NCI-H2196 treated with DMSO at 0.1 percent for 48 hours (cell line): ENCODE measurements around the gene EN2.
"Not testable (repeated sequence)": the region's sequence is repeated elsewhere in the genome, so short reads cannot be mapped to it uniquely, and the experiment has no call there.

Experiments
- DNase-seq: peaks from one replicate; lab custom pipeline; 2025; ENCODE audit not compliant: unreplicated experiment; lab: John Stamatoyannopoulos, UW

Gene EN2

DNA sequence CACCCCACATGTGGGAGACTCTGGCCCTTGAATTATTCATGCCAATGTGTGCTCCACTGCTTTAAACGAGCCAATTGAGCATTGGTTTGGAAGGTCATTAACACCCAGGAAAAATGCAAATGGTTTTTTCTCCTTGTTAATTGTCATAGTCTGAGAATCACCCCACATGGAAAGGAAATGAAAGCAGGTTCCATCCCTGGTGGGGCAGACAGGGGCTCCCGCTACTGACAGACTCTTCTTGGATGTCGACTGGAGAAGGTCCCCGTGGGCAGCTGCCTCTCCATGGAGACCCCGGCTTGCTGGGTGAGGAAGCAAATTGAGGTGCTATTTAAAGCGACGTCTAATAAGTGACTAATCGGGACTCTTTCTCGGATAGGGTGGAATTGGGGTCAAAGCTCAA, 32.0 kb upstream of the EN2 start:
- no peak for DNase-seq

DNA sequence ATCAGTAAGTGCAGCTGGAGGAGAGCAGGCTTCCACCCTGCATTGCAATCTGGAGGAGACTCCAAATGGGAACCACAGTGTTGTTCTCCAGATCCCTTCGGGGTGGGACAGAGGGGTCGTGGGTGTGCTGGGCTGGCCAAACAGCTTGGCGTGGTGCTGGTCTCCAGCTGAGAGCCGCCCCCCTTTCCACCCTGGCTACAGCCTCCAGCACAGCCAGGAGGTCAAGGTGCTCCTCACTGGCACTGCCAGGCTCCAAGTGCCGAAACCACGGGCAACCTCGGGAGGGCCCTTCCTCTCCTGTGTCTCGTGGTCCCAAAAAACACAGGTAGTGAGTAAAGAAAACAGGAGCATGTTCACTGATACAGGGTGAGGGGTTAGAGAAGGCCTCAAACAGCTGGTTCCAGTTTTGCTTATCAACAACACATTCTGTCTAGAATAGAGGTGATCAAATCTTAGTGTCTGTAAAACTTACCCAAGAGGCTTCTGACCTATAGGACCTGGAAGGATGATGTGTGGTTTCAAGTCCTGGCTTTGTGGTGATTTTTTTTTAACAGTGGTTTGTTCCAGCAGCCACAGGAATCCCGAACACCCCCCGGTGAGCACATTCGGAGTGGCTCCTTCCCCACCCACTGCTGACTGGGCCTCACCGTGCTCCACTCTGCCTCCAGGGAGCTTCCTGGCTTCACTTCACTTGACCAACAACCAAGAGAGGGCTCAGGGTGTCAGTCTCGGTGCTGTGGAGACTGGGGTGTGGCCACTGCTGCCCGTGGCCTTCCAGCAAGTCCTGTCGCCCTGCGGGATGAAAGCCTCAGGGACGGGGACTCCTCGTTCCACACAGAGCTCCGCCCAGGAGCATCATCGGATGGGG, 31.2 kb upstream of the EN2 start:
- no peak for DNase-seq

DNA sequence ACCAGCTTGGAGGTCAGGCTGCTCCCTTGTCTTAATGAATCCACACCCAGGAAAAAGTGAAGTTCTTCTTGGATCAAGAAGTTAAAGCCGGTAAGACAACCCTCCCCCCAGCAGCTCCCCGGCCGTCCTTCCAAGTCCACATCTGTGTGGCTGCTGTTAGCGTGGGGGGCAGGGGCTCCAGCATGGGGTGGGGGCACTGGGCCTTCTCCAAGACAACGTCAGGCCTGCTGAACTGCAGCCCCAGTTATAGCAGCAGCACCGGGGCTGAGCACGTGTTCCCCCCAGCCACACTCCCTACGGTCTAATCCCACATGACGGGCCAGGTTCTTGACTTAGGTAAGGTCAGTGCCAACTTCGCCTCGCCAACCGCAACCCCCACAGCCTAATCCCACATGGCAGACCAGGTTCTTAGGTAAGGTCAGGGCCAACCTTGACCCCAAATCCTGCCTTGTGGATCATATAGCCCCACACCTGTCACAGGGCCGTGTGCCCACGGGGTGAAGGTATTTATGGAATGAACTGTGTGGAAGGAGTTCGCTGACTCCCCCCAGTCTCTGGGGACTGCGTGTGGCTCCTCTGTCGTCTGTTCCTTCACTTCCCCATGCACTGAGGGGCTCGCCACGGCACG, 30.4 kb upstream of the EN2 start:
- no peak for DNase-seq

DNA sequence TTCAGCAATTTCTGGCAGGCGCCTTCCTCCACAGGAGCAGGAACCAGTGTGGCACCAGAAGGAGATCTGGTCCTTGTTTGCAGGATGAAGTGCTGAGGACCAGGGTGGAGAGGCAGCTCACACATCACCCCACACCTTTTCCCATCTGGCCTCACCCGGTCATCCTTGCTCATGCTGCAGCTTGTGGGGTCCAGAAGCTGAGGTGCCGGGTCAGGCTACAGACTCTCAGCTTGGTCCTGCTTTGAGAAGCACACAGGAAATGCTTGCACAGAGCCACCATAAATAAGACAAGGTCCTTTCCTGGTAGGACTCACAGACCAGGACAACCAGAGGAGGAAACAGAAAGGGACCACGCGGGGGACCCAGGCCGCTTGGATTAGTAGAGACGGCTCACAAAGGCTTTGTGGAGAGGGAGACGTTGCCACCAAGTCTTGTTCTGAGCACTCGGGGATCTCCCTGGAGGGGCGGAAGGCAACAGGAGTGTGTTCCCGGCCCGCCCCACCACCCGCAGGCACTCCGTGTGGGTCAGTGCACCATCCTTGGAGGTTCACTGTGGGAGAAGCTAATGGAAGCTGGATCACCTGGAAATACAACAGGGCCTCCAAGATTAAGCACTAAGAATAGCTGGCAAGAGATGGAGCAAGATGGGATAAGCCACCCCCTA, 29.6 kb upstream of the EN2 start:
- no peak for DNase-seq

DNA sequence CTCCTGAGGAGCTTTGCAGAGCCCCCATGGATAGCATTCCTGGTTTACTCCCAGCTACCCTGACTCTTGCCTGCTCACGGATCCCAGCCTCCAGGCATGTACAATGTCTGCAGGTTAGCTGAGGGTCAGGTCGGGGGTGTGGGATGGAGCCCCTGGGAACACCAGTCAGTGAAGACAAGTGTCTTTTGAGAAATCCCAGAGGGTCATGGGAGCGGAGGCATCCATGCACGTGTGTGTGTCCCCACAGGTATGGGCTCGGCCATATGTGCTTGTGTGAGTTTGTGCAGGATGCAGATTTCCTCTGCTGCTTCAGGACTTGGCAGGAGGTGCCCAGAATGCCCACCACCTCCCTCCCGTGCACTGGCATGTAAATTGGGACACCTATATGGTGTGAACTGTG, 28.3 kb upstream of the EN2 start:
- DNase-seq, result no peak

DNA sequence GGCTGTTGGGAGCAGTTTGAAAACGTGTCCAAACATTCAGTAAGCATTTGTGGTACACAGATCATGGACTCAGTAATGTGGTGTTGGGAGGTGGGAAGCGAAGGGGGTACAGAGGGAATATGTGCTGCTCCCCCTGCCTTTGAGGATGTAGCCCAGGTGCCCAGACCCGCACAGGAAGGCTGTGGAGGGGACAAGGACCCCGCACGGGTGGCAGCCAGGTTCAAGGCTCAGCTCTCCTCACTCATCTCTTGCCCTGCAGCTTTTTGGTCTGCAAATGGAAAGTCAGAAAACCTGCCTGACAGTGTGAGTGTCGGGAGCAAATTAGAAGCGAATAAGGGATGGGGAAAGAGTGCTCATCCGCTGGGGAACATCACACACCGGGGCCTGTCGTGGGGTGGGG, 27.3 kb upstream of the EN2 start:
- DNase-seq, result no peak

DNA sequence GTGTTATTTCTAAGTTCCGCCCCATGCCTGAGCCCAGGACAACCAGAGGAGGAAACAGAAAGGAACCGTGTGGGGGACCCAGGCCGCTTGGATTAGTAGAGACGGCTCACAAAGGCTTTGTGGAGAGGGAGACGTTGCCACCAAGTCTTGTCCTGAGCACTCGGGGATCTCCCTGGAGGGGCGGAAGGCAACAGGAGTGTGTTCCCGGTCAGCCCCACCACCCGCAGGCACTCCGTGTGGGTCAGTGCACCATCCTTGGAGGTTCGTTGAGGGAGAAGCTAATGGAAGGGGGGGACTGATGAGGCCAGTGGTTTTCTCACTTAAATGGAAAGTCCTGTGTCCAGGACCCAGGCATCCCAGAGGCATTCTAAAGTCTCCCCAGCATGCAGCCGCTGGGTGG, 26.7 kb upstream of the EN2 start:
- no peak for DNase-seq

DNA sequence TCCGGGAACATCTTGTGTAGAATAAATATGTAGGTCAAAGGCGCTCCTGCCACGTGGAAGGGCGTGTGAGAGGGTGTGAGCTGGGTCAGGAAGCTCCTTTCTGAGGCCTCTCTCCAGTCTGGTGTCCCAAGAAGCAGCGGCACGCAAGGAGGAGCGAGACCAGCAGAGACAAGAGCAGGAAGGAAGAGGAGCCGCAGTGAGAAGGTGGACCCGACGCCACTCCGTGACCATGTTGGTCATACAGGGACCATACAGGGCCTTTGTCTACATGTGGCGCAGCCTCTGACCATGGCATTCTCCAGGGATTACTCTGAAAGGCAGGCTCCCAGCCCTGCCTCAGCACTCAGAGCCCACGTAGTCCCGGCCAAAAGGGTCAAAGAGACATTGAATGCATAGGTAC, 26.2 kb upstream of the EN2 start:
- DNase-seq, result no peak

DNA sequence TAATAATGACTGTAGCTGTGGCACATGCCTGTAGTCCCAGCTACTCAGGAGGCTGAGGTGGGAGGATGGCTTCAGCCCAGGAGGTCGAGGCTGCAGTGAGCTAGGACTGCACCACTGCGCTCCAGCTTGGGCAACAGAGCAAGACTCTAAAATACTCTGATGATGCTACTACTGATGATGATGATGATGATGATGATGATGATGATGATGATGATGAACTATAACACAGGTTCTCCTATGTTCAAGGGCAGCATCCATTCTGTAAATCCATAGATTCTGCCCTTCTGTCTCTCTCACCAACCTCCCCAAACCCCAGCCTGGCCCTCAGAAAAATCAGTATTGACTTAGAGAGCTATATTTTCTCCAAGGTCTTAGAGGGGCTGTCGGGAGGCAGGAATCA, 22.8 kb upstream of the EN2 start:
- DNase-seq, result no peak

DNA sequence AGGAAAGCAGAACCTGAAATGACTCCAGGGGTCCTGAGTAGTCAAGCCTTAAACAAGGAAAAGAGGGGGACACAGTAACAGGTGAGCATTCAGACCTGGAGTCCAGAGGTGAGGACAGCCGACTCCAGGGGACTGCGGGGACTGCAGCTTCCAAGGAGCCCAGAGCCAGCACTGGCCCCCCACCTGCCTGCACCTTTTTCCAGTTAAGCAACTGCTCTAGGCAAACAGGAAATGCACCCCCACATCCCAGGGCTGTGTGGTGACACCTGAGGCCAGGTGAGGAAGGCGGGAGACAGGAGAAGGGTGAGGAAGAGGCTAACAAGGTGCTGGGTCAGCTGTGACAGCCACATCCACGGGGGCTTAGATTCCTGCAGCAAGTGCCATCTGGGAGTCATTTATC, 20.1 kb upstream of the EN2 start:
- DNase-seq, result no peak

DNA sequence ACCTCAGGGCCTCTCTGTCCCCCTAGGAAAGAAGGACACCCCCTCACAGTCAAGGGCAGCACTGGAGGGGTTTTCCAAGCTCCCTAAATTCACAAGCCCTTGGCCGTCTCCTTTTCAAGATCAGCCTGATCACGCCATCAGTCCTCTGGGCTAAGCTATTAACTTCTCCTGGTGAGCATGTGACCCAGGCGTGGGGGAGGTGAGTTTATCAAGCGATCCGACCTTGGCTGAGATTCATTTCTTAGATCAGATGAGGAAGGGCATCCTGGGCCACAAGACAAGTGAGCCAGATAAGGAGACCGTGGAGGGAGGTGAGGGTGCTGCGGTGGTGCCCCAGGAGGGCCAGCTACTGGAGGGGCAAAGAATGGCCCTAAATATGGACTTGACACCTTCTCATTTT, 19.2 kb upstream of the EN2 start:
- DNase-seq, result no peak

DNA sequence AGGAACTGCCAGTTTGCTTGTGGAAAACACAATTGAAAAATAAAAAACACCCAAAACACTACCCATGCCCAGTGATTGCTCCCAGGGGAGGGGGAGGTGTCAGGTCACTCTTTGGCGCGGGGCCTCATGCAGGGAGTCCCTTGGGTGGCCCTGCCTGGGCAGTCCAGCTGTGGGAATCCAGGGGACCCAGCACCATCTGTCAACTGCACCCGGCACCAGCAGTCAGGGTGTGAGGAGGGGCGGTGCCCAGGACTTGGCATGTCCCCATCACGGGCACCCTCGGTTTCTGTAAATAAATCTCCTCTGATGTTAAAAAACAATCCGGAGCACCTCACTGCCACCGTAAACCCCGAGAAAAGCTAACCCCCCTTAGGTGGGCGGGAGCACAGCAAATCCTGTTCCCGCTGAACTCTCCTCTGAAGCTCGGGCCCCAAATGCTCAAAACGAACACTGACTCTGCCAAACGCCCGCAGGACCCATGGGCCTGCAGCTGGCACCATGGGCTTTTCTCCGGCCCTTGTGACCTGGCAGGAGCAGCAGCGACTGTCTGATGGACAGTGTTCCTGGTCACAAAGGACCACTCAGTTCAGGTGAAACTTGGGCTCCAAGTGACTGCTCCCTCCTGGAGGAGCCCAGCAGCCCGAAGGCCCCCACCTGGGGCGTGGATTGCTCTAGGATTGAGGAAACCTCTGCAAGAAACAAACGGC, 18.5 kb upstream of the EN2 start:
- no peak for DNase-seq

DNA sequence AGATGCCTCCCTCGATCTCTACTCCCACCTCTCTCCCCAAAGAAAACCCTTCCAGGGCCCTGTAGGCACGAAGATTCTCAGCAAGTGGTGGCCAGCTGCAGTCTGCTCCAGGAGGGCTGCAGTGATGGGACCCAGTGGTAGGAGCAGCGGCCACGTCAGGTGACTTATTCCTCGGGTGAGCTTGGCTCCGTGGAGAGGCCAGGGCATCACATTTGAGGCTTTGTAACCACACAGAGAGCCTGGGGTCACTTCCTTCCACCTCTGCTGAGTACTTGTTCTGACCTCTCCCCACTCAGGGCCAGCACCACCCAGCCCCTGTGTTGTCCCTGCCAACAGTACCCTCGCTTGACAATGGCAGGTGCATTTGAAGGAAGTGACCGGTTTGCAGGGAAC, 17.9 kb upstream of the EN2 start:
- no peak for DNase-seq

DNA sequence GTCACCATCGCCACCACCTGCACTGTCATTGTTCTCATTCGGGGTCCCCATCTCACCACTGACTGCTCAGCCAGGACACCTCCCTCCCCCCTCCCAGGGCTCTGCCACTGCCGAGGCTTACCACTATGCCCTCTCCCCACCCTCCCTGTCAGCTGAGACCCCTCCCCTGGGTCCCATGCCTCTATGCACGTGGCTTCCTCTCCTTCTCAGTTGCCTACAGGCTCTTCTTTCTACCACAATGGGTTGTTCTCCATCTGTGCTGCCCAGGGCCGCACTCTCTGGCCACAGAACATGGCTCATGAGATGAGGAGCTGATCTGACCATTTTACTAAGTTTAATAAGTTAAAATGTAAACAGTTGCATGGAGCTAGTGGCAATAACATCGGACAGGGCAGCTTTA, 16.1 kb upstream of the EN2 start:
- no peak for DNase-seq

DNA sequence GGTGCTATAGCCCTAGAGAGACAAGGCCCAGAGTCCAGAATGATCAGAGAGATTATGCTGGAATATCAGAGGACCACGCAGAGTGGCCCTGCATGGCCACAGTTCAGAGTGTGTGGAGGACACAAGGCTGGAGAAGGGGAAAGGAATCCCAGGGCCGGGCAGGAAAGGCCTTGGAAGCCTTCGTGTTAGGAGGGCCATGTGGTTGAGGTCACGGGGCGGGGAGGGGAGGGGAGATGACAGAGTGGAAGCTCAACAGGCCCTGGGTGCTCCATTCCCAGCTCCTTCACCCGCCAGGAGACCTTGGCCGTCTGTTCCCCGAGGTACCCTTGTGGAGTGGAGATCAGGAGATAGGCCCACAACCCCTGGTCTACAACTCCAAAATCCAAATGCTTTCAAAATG, 13.2 kb upstream of the EN2 start:
- DNase-seq, result no peak

DNA sequence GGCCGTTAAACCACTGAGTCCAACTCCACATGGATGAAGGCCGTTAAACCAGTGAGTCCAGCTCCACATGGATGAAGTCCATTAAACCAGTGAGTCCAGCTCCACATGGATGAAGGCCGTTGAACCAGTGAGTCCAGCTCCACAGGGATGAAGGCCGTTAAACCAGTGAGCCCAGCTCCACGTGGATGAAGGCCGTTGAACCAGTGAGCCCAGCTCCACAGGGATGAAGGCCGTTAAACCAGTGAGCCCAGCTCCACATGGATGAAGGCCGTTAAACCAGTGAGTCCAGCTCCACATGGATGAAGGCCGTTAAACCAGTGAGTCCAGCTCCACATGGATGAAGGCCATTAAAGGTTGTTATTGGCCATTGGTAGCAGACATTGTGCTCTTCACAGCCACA, 12.3 kb upstream of the EN2 start:
- not testable (repeated sequence) for DNase-seq

DNA sequence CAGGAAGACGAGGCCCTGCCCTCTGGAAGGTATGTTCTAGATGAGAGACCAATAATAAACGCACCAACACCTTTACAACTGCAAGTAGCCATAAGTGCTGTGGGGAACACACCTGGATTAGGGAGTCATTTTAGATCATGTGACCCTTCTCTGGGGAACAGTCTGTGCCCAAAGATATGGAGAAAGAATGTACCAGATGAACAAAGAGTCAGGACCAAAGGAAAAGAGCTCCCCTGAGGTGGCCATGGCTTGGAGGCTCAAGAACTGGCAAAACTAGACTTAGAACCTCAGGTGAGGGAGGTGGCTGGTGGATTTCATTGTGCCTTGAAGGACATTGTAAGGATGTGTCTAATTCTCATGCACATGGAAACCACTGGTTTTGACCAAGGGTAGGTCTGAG, 10.3 kb upstream of the EN2 start:
- DNase-seq, result no peak

DNA sequence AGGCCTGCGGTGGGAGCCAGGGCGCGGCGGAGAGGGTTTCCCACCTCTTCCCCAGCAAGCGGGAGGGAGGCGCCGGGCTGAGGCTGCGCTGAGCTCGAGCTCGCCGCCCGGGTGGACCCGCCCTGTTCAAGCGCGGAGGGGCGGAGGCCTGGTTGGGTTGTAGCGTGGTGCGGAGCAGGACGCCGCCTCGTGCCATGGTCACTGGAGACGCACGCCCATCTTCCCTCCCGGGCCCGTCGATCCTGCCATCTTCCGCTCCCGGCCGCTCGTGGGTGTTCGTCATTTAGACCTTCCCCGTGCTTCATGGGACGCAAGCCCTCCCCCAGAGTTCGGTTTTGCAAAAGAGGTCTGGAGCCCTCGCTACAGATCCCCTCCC, 9.3 kb upstream of the EN2 start:
- no peak for DNase-seq

DNA sequence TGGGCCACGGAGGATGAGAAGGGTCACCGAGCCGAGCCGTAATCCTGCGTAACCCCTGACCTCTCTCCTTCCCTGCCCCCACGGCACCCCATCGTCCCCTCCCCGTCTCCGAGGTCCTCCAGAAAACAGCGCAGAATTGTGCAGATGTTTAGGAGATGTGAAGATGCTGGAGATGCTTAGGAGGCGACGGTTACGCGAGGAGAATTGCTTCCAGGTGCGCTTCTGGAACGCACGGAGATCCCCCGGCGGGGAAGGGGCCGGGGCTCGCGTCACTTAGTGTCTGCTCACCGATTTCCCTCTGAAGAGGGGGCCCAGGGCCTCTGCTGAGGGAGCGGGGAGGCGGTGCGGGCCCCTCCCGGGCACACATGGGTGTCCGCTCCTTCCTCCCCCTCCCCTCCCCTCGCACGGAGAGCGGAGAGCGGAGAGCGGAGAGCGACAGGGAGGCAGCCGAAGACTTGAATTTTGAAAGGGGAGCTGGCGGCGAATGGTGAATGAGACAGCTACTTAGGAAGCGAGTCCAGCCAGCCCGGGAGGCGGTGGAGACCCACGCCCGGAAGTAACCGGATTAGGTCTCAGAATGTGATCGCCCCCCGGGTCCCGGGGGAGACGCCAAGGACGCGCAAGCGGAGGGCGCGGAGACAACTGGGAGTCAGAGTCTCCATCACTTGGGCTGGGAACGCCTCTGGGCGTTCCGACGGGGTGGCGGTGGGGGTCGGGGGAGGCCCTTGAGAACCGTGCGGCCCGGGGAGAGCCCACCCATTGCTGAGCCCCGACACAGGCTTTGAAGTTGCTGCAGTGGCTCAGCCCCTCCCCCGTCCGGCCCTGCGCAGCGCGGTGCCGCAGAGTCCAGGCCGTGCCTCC, 8.7 kb upstream of the EN2 start:
- DNase-seq, result no peak

DNA sequence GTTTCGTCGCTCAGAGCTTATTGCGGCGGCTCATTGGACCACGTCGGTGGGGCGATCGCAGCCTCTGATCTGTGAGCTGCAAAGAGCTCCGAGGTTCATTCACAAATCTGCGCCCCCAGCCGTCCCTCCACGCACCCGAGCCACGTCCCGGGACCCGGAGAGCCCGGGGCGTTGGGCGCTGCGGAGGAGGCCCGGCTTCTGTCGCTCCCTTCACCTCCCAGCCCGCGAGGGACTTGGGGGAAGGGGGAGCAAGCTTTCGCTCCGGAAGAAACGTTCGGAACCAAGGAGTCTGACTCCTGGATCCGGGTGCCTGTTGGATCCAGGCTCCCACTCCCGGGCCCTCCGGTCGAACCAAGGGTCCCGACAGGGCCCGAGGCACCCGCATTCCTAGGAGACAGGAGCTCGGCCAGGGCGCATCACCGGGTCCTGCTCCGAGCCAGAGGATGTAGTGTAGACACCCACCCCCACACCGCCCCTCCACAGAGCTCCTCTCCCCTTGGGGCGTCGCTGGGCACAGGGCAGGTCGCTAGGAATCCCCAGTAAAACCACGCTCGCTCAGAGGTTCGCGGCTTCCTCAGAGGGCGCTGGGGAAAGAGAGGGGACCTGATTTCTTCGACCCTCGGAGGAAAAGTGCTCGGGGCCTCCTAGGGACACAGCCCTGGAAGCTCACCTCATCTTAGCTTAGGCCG, 7.9 kb upstream of the EN2 start:
- no peak for DNase-seq
